ENCODE results near the gene MATCAP1. TPM values are rescaled to one million over a fixed set of nuclear protein-coding genes. Genes with fewer than 3 reads are reported as not detected.

Gene MATCAP1
- total RNA-seq, 1 donor from 2014 or later, result 5.8 TPM

DNA sequence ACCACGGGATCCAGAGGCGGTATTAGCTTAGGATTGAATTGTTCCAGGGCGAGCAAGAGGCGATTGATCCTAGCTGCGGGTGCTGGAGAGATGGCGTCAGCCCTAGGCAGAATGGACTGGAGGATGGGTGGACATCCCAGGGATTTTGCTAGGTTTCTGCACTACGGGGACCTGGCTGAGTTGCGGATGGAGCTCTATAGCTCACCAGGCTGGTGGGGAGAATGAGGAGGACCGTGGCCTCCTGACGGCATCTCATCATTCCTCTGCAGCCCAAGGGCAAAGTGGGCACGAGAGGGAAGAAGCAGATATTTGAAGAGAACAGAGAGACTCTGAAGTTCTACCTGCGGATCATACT is 43.8 kb upstream of the MATCAP1 start:
- Histone ChIP-seq H3K27me3 (ENCODE audit: control insufficient read depth, insufficient read depth, low read length) (no peaks in the 10 kb centered on the region), H3K4me3 (ENCODE audit: low read depth, low read length) (peak overlapping the region; percentile 82), H3K36me3 (ENCODE audit: control insufficient read depth, insufficient read depth, low read length) (peaks cover 21% of the 10 kb centered on the region)
- no peak for TF ChIP-seq CTCF (IDR thresholded peaks at IDR 0.05; ENCODE audit: insufficient read depth, low read length, severe bottlenecking)
- FAIRE-seq, result no peak
- DNase-seq (ENCODE audit: low read depth), result no peak

- H3K27me3 ChIP-seq (ENCODE audit: control insufficient read depth, insufficient read depth, low read length), result no peaks in the 10 kb centered on the region
- peak; percentile 14 for TF ChIP-seq CTCF (IDR thresholded peaks at IDR 0.05; ENCODE audit: insufficient read depth, low read length, severe bottlenecking)
- peaks cover 20% of the 10 kb centered on the region for H3K36me3 ChIP-seq (ENCODE audit: control insufficient read depth, insufficient read depth, low read length)
- H3K4me3 ChIP-seq (ENCODE audit: low read depth, low read length), result peak within 1 kb of the TSS; percentile 82
- FAIRE-seq (no peak), DNase-seq (ENCODE audit: low read depth) (peak; percentile 93)
Observed at GRCh38 chr16:67226804-67227566, 43.2 kb upstream of the MATCAP1 start, which contains the start of gene TMEM208. Gene TMEM208, plus strand, starts transcription at chr16:67227130. Its CDS starts 89 bp downstream, at chr16:67227219.

GRCh38 chr16:67226295-67226803 is 42.6 kb upstream of the MATCAP1 start:
- H3K4me3 ChIP-seq (ENCODE audit: low read depth, low read length), result peak overlapping the region; percentile 82
- no peaks in the 10 kb centered on the region for H3K27me3 ChIP-seq (ENCODE audit: control insufficient read depth, insufficient read depth, low read length)
- DNase-seq (ENCODE audit: low read depth) (no peak), FAIRE-seq (no peak)
- H3K36me3 ChIP-seq (ENCODE audit: control insufficient read depth, insufficient read depth, low read length), result peaks cover 14% of the 10 kb centered on the region
- no peak for TF ChIP-seq CTCF (IDR thresholded peaks at IDR 0.05; ENCODE audit: insufficient read depth, low read length, severe bottlenecking)

DNA sequence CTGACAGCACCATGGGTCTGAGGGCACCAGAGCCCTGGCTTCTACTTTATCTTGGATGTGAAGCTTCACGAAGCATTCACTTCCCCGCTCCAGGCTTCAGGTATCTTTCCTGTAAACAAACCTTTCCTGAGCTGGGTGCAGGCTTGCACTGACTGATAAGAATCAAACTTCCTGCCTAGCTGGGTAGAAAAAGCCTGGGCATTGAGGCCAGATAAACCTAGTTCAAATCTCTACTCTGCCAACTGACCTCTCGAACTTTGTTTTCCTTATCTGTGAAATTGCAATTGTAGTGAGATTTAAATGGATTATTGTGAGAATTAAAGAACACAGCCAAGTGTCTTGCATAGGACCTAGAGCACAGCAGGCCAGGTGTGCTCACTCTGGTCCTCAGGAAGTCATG is 40.2 kb upstream of the MATCAP1 start:
- Histone ChIP-seq H3K36me3 (ENCODE audit: control insufficient read depth, insufficient read depth, low read length) (peaks cover 2% of the 10 kb centered on the region), H3K27me3 (ENCODE audit: control insufficient read depth, insufficient read depth, low read length) (no peaks in the 10 kb centered on the region), H3K4me3 (ENCODE audit: low read depth, low read length) (no peak overlapping the region)
- no peak for DNase-seq (ENCODE audit: low read depth)
- no peak for FAIRE-seq
- TF ChIP-seq CTCF (IDR thresholded peaks at IDR 0.05; ENCODE audit: insufficient read depth, low read length, severe bottlenecking), result no peak

DNA sequence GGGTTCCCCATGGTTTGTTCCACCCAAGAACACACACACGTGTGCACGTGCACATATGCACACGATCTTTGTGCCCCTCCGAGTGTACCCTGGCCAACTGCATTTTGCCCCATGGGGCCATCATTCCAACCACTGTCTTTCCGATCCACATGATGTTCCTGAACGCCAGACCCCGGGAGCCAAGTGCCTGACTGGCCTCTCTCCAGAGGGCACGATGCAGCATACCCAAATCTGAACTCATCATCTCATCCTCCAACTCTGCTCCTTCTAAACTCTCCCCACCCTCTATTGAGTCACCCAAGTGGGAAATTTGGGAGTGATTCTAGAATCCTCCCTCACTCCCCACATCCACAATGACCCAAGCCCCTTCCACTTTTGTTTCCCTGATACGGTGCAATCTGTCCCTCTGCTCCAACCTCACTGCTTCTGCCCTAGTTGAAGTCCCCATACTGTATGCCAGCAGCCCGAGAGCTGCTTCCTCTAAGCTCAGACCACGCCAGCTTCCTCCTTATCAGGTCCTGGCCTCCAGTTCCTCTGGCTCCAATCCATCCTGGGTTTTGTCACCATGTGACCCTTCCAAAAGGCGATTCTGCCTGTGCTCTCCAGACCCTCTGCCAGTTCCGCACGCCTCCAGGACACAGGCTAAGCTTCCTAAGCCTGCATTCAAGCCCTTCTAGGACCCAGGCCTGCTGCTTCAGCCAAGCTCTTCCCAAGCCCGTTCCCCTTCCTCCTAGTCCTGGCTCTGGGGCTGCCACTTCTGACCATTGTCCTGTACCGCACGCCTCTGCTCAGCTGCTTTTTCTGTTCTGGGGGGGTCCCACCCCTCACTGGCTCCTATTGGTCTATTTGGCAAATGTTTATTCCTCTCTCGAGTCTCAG is 33.1 kb upstream of the MATCAP1 start:
- no peak for FAIRE-seq
- TF ChIP-seq CTCF (IDR thresholded peaks at IDR 0.05; ENCODE audit: insufficient read depth, low read length, severe bottlenecking), result no peak
- DNase-seq (ENCODE audit: low read depth), result no peak
- H3K36me3 ChIP-seq (ENCODE audit: control insufficient read depth, insufficient read depth, low read length), result no peaks in the 10 kb centered on the region
- no peak overlapping the region for H3K4me3 ChIP-seq (ENCODE audit: low read depth, low read length)
- no peaks in the 10 kb centered on the region for H3K27me3 ChIP-seq (ENCODE audit: control insufficient read depth, insufficient read depth, low read length)
